ENCODE data around the gene CLSTN2. TPM values are rescaled to one million over a fixed set of nuclear protein-coding genes. Genes with fewer than 3 reads are reported as not detected.

CLSTN2 gene
- total RNA-seq, 1 donor from 2014 or later = 16.0 TPM

DNA sequence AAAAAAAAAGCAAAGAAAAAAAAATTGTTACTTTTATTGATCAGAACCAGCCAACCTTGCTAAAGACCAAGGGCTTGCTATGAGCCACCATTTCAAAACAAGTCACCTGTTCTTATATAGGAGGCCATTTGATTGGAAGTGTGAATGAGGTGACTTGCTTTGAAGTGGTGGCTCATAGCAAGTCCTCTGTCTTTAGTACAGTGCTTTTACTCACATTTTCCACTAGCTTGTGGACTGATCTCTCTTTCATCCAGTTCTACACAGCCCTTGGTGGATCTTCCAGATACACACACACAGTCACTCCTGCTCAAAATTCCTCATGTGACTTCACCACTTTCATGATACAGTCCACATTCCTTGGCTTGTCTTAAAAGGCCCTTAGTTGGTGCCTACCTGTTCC lies 13.5 kb downstream of the CLSTN2 start:
- no peaks in the 10 kb centered on the region for H3K36me3 ChIP-seq
- no peak for DNase-seq (ENCODE audit: extremely low spot score in 2 of 2)
- no peaks in the 10 kb centered on the region for H3K27me3 ChIP-seq
- no peak overlapping the region for H3K27ac ChIP-seq
- TF ChIP-seq POLR2A (IDR thresholded peaks at IDR 0.05) (no peak), POLR2AphosphoS5 (IDR thresholded peaks at IDR 0.05; ENCODE audit: insufficient read depth in 1 of 2, low read depth in 1 of 2) (no peak)
- TF ChIP-seq, protein P1, sequence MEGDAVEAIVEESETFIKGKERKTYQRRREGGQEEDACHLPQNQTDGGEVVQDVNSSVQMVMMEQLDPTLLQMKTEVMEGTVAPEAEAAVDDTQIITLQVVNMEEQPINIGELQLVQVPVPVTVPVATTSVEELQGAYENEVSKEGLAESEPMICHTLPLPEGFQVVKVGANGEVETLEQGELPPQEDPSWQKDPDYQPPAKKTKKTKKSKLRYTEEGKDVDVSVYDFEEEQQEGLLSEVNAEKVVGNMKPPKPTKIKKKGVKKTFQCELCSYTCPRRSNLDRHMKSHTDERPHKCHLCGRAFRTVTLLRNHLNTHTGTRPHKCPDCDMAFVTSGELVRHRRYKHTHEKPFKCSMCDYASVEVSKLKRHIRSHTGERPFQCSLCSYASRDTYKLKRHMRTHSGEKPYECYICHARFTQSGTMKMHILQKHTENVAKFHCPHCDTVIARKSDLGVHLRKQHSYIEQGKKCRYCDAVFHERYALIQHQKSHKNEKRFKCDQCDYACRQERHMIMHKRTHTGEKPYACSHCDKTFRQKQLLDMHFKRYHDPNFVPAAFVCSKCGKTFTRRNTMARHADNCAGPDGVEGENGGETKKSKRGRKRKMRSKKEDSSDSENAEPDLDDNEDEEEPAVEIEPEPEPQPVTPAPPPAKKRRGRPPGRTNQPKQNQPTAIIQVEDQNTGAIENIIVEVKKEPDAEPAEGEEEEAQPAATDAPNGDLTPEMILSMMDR (IDR thresholded peaks at IDR 0.05) = no peak
- no peaks in the 10 kb centered on the region for H3K4me1 ChIP-seq
- intact Hi-C loops (cut with DNase I) = no loop called here
- no peak overlapping the region for H3K4me3 ChIP-seq
- no peaks in the 10 kb centered on the region for H3K9me3 ChIP-seq

DNA sequence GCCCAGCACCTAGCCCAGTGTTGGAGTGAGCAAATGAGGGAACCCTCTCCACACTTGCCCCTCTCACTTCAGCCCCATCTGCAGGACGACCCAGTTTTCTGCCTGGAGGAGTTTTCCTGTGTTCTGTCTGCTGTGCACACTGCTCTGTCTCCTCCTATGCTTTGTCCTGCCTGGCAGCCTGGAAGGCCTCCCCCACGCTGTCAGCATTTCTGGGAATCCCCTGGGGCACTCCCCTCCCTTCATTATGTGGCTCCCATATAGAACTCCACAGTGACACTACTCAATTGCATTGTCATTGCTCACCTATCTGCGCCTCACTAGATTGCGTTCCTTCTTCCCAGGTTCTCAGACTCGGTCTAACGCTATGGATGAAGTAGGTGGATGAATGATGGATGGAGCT lies 13.9 kb downstream of the CLSTN2 start:
- Histone ChIP-seq H3K4me1 (no peaks in the 10 kb centered on the region), H3K27ac (no peak overlapping the region), H3K36me3 (no peaks in the 10 kb centered on the region), H3K9me3 (no peaks in the 10 kb centered on the region), H3K27me3 (no peaks in the 10 kb centered on the region), H3K4me3 (no peak overlapping the region)
- intact Hi-C loops (cut with DNase I) = no loop called here
- TF ChIP-seq POLR2A (IDR thresholded peaks at IDR 0.05) = no peak
- TF ChIP-seq POLR2AphosphoS5 (IDR thresholded peaks at IDR 0.05; ENCODE audit: insufficient read depth in 1 of 2, low read depth in 1 of 2) = no peak
- TF ChIP-seq, protein P1 (IDR thresholded peaks at IDR 0.05) = no peak
- peak in 1 of 2 donors; percentile 72 for DNase-seq (ENCODE audit: extremely low spot score in 2 of 2)

DNA sequence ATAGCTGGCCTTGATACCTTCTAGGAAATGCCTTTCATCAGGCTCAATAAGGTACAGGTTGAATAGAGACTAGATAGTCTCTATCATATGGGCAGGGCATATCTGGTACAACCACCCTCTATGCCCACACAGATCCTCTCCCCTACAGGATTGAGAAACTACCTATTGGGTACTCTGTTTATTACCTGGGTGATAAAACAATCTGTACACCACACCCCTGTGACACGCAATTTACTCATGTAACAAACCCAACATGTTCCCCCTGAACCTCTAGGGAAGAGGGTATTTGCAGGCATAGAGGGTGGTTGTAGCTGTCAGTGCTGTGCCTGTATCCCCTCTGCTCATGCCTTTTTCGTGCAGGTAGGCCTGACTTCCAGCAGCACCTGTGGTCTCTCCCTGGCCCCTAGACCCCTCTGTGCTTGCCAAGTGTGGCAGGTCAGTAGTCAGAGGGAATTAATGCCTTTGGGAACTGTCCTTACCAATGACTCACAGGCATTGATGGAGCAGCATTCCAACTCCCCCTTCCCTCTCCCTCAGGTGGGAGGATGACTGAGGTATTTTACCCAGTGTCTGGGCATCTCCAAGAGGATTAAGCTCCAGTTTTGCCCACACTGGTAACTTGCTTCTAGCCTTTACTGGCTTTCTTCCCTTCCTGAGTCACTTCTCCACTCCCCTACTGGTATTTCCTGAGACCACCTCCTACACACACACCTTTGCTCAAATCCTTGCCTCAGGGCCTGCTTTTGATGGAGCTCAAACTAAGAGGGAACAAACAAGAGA lies 18.3 kb downstream of the CLSTN2 start:
- DNase-seq (ENCODE audit: extremely low spot score in 2 of 2) = no peak

DNA sequence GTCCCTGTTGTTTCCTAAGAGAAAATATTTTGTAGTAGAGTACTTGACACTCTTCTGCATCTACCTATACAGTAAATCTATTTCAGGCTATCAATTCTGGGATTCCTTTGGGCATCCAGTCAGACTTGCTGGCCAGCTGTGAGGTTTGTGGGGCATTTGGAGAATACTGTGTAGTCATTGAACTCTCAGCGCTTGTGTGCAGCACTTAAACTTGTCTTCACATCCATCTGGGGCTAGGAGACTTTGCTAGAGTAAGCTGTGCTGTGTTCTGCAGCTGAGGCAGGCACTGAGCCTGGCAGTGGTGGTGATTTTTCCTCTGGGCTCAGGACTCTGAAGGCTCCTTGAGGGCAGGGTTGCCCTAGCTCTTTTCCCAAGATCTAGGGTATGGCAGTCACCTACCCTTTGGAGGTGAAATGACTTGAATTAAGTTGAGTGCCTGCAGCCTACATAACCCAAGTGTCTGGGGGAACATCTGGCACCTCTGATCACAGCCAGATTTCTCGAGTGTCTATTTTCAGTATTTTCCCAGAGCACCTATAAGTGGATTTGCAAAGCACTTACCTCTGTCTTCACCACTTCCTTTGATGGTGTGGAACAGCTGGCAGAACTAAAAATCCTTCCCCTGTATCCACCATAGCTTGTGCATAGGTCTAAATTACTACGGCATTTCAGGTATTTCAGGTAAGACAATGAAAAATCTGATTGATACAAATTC lies 19.3 kb downstream of the CLSTN2 start:
- H3K4me1 ChIP-seq = no peaks in the 10 kb centered on the region
- no peak overlapping the region for H3K4me3 ChIP-seq
- intact Hi-C loops (cut with DNase I) = no loop called here
- TF ChIP-seq POLR2AphosphoS5 (IDR thresholded peaks at IDR 0.05; ENCODE audit: insufficient read depth in 1 of 2, low read depth in 1 of 2) (no peak), POLR2A (IDR thresholded peaks at IDR 0.05) (no peak)
- TF ChIP-seq, protein P1 (IDR thresholded peaks at IDR 0.05) = no peak
- no peak overlapping the region for H3K27ac ChIP-seq
- no peak for DNase-seq (ENCODE audit: extremely low spot score in 2 of 2)
- H3K27me3 ChIP-seq = no peaks in the 10 kb centered on the region
- H3K9me3 ChIP-seq = no peaks in the 10 kb centered on the region
- H3K36me3 ChIP-seq = no peaks in the 10 kb centered on the region

More for the DNA sequence above, 18.3 kb downstream of the CLSTN2 start:
- Histone ChIP-seq H3K27me3 (no peaks in the 10 kb centered on the region), H3K4me1 (no peaks in the 10 kb centered on the region), H3K36me3 (no peaks in the 10 kb centered on the region), H3K9me3 (no peaks in the 10 kb centered on the region), H3K4me3 (no peak overlapping the region), H3K27ac (no peak overlapping the region)
- intact Hi-C loops (cut with DNase I) = no loop called here
- TF ChIP-seq, protein P1 (IDR thresholded peaks at IDR 0.05) = no peak
- TF ChIP-seq POLR2AphosphoS5 (IDR thresholded peaks at IDR 0.05; ENCODE audit: insufficient read depth in 1 of 2, low read depth in 1 of 2) = no peak
- TF ChIP-seq POLR2A (IDR thresholded peaks at IDR 0.05) = no peak

DNA sequence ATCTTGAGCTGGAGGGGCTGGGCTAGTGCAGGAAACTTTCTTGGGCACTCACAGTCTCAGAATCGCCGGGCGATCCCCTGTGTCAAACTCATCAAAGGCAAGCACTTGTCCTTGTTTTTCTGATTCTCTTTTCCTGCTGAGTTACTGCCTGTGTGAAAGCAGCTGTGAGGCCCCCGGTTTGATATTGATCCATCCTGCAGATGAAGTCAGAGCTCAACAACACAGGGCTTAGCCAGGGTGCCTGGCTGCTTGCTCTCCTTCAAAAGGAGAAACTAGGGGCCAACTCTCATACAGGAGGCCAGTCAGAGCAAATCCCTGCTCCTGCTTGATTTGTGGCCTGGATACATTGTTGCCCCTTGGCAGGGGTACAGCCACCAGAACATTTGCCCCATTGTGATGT lies 22.9 kb downstream of the CLSTN2 start:
- Histone ChIP-seq H3K4me3 (no peak overlapping the region), H3K27ac (no peak overlapping the region), H3K9me3 (no peaks in the 10 kb centered on the region), H3K36me3 (no peaks in the 10 kb centered on the region), H3K4me1 (no peaks in the 10 kb centered on the region), H3K27me3 (no peaks in the 10 kb centered on the region)
- TF ChIP-seq, protein P1 (IDR thresholded peaks at IDR 0.05) = no peak
- TF ChIP-seq POLR2A (IDR thresholded peaks at IDR 0.05) = no peak
- TF ChIP-seq POLR2AphosphoS5 (IDR thresholded peaks at IDR 0.05; ENCODE audit: insufficient read depth in 1 of 2, low read depth in 1 of 2) = no peak
- intact Hi-C loops (cut with DNase I) = no loop called here
- no peak for DNase-seq (ENCODE audit: extremely low spot score in 2 of 2)

Data from vagina (tissue), 2 donors.